Epidermal melanocyte (primary cell): ENCODE results near the gene ZNF677.
"Not testable (repeated sequence)": the region's sequence is repeated elsewhere in the genome, so short reads cannot be mapped to it uniquely, and the experiment has no call there.

Experiments
- DNase-seq: peaks from one replicate; pipeline ENCODE4 v3.0.0; 2011; ENCODE audit warnings: low spot score; ENCODE audit not compliant: insufficient read length

ZNF677 gene

DNA sequence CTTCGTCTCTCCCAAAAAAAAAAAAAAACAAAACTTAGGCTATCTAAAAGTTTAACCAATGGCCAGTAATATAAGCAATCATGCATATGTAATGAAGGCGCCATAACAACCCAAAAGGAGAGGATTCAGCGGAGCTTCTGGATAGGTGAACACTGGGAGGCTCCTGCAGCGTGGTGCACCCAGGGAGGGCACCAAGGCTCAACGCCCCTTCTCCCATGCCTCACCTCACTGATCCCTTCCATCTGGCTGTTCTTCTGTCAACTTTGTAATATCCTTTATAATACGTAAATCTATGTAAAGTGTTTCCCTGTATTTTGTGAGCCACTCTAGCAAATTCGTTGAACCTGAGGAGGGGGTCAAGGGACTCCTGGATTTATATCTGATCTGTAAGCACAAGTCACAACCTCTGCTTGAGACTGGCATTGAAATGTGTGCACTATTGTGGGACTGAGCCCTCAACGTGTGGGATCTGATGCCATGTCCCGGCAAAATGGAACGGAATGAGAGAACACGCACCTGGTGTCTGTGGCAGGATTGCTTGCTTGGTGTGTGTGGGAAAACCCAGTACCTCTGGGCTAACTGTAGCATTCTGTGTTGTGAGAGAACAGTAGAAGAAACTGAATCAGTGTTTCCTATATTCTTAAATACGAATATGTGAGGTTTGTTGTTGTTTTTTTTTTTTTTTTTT lies 61.0 kb downstream of the ZNF677 start:
- DNase-seq = no peak

DNA sequence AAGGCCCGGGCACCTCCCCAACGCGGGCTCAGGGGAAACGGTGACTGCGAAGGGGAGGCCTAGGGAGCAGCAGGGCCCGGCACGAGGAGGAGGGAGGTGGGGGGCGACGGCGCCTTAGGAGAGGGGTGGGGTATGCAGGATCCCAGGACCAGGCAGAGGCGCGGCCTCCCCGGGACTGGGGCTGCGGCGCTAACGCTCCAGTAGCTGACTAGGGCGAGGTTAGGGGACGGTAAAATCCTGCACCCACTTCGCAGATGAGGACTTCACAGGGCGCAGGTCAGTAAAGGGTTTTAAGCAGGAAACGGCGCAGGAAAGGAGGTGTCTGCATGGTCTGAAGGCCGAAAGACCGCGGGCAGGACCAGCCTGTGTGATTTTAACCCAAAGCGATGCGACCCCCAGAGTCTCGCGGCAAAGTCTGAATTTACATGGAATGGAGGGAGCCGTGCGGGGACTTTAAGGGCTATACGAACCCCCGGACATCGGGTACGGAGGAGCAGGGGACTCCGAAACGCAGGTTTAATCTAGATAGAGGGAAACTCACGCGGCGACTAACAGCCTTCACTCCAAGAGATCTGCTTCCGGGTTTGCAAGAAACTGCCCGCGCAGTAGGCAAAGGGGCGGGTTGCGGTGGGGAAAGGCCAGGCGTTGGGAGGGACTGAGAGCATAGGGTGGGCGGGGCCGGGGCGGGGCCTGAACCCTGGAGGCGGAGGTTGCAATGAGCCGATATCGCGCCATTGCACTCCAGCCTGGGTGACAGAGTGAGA lies 61.7 kb downstream of the ZNF677 start, which contains the start of gene ZNF665:
Gene ZNF665, minus strand, starts transcription at position 588 of the 764 bp plus-strand sequence. CDS start 10,460 bp downstream, outside the sequence.
- DNase-seq = peak; percentile 50

DNA sequence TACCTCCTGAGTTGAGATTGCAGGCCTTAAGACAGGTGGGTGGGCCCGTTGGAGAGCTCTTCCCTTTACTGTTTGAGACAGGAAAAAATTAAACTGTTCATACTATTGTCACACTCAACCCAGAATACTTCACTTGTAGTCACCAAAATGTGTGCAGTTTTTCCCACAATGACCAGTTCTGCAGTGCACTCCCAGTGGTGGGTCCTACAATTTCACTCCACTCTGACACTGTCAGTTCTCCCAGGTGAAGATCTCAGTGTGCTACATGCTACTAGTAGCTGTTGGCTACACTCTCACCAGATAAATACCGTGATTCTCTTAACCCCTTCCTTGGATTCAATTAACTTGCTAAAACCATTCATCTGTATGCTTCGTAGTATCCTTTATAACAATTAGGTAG lies 64.4 kb downstream of the ZNF677 start:
- DNase-seq = no peak

DNA sequence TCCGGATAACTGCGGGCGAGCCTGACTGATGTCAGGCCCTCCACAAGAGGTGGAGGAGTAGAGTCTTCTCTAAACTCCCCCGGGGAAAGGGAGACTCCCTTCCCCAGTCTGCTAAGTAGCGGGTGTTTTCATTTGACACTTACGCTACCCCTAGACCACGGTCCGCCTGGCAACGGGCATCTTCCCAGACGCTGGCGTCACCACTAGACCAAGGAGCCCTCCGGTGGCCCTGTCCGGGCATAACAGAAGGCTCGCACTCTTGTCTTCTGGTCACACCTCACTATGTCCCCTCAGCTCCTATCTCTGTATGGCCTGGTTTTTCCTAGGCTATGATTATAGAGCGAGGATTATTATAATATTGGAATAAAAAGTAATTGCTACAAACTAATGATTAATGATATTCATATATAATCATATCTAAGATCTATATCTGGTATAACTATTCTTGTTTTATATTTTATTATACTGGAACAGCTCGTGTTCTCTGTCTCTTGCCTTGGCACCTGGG lies 64.9 kb downstream of the ZNF677 start:
- not testable (repeated sequence) for DNase-seq
